RWPE1 (cell line): ENCODE measurements around the gene APBA3.

Source experiments
- CTCF ChIA-PET: fragments of 350-600 bp; sonication (Branson Sonifier 250); formaldehyde crosslinking; extraction: SDS; loops from one replicate; lab custom pipeline; 2021; lab: Yijun Ruan, JAX
- POLR2A ChIA-PET: fragments of 400-600 bp; formaldehyde crosslinking; extraction: SDS; loops from one replicate; lab custom pipeline; 2020; ENCODE audit warnings: antibody characterized with exemption; ENCODE audit not compliant: low non-redundant PET; lab: Yijun Ruan, JAX
- DNase-seq: peaks from one replicate; pipeline ENCODE4 v3.0.0; 2012; ENCODE audit warnings: low spot score
- H3K27ac ChIP-seq: fragments of 450-650 bp; 2 replicates; pipeline ENCODE4 v1.5.1; 2017
- CTCF ChIP-seq: fragments of 450-650 bp; conservative IDR thresholded peaks from 2 replicates; pipeline ENCODE4 v1.5.1; 2017; ENCODE audit warnings: low read depth, mild to moderate bottlenecking

APBA3 gene

GRCh38 chr19:3783660-3784584 lies 22.4 kb upstream of the APBA3 start:
- POLR2A ChIA-PET = interaction anchor here (0.7 kb wide), 1 partner anchor 94 kb away, joined by 3 read pairs; no protein-coding TSS in a partner anchor
- H3K27ac ChIP-seq = no peak overlapping the region
- DNase-seq = peak; percentile 18
- TF ChIP-seq CTCF = no peak
- CTCF ChIA-PET = interaction anchor here (0.5 to 0.8 kb wide), 2 partner anchors 12 to 65 kb away, joined by 3 read pairs; no protein-coding TSS in a partner anchor

GRCh38 chr19:3782903-3783302 lies 21.4 kb upstream of the APBA3 start:
- POLR2A ChIA-PET = no interaction called here
- DNase-seq = no peak
- TF ChIP-seq CTCF = no peak
- no peak overlapping the region for H3K27ac ChIP-seq
- CTCF ChIA-PET = interaction anchor here (0.6 kb wide), 1 partner anchor 58 kb away, joined by 4 read pairs; no protein-coding TSS in a partner anchor

GRCh38 chr19:3782330-3782729 lies 20.8 kb upstream of the APBA3 start:
- DNase-seq = no peak
- CTCF ChIA-PET = interaction anchor here (0.6 kb wide), 1 partner anchor 58 kb away, joined by 4 read pairs; no protein-coding TSS in a partner anchor
- POLR2A ChIA-PET = no interaction called here
- TF ChIP-seq CTCF = no peak
- no peak overlapping the region for H3K27ac ChIP-seq

- no peak for TF ChIP-seq CTCF
- no peak overlapping the region for H3K27ac ChIP-seq
- DNase-seq = no peak
- POLR2A ChIA-PET = no interaction called here
- CTCF ChIA-PET = no interaction called here
Measured at GRCh38 chr19:3781603-3782002, 20.1 kb upstream of the APBA3 start.

GRCh38 chr19:3780786-3781304 lies 19.4 kb upstream of the APBA3 start:
- ChIA-PET POLR2A (no interaction called here), CTCF (interaction anchor here (0.7 kb wide), 1 partner anchor 21 kb away, joined by 3 read pairs; no protein-coding TSS in a partner anchor)
- no peak for DNase-seq
- H3K27ac ChIP-seq = no peak overlapping the region
- TF ChIP-seq CTCF = no peak

GRCh38 chr19:3778899-3779723 lies 17.6 kb upstream of the APBA3 start:
- DNase-seq = no peak
- no peak for TF ChIP-seq CTCF
- ChIA-PET CTCF (interaction anchor here (0.5 to 0.6 kb wide), 2 partner anchors 368 to 454 kb away, joined by 4 to 5 read pairs; no protein-coding TSS in a partner anchor), POLR2A (no interaction called here)
- H3K27ac ChIP-seq = no peak overlapping the region
